Lung (tissue), 12 donors: Measurements from ENCODE around the gene PDLIM4. TPM values are rescaled to one million over a fixed set of nuclear protein-coding genes. Genes with fewer than 3 reads are reported as not detected.

Experiments used
- ATAC-seq: fragments of 200-7000 bp; cut with Tn5 transposase; one replicate; pipeline ENCODE4 v1.9.1; 2020; ENCODE audit warnings: moderate number of reproducible peaks; ENCODE audit not compliant: insufficient read depth, low FRiP score
- DNase-seq, 3 donors: peaks; one replicate each; pipeline ENCODE4 v3.0.0-alpha.2; 2013 to 2017
- H3K27ac ChIP-seq, 2 donors: one replicate each; pipeline ENCODE4 v1.5.1; 2013; ENCODE audit warnings: mild to moderate bottlenecking in 2 of 2, moderate library complexity in 2 of 2, control low read depth in 1 of 2, inconsistent platforms in 1 of 2, low read depth in 1 of 2, low read length in 1 of 2
- H3K27me3 ChIP-seq, 3 donors: one replicate each; pipeline ENCODE4 v1.5.1; 2013; ENCODE audit warnings: low read length in 2 of 3; ENCODE audit not compliant: control insufficient read depth in 3 of 3, insufficient read depth in 3 of 3
- H3K36me3 ChIP-seq, 4 donors: one replicate each; pipeline ENCODE4 v1.5.1; 2013; ENCODE audit warnings: low read length in 4 of 4, mild to moderate bottlenecking in 1 of 4, moderate library complexity in 1 of 4; ENCODE audit not compliant: control insufficient read depth in 4 of 4, insufficient read depth in 4 of 4
- H3K4me1 ChIP-seq, 5 donors: one replicate each; pipeline ENCODE4 v1.5.1; 2013; ENCODE audit warnings: low read length in 5 of 5, mild to moderate bottlenecking in 2 of 5, moderate library complexity in 1 of 5; ENCODE audit not compliant: control insufficient read depth in 5 of 5, insufficient read depth in 5 of 5
- H3K4me3 ChIP-seq: one replicate; pipeline ENCODE4 v1.5.1; 2013; ENCODE audit warnings: mild to moderate bottlenecking, control low read depth, moderate library complexity
- H3K9ac ChIP-seq, 2 donors: one replicate each; pipeline ENCODE4 v1.5.1; 2013; ENCODE audit warnings: low read length in 2 of 2, control low read depth in 1 of 2; ENCODE audit not compliant: insufficient read depth in 1 of 2
- H3K9me3 ChIP-seq, 4 donors: one replicate each; pipeline ENCODE4 v1.5.1; 2013; ENCODE audit warnings: low read length in 3 of 4, mild to moderate bottlenecking in 1 of 4, moderate library complexity in 1 of 4; ENCODE audit not compliant: control insufficient read depth in 4 of 4, insufficient read depth in 3 of 4
- CTCF ChIP-seq: IDR thresholded peaks from 2 replicates; pipeline ENCODE4 v1.5.1; 2012; ENCODE audit warnings: mild to moderate bottlenecking; ENCODE audit errors: control extremely low read depth, extremely low read depth
- WGBS, 2 donors: extraction: QIAGEN DNeasy Blood & Tissue Kit; methylation state at CpG; one replicate each; pipeline ENCODE4 v1.1.7; 2013; 5-methylcytosine and 5-hydroxymethylcytosine counted together
- polyA plus RNA-seq, 2 donors: library from polyadenylated mRNA; stranded (reverse); fragments of 200-250 nt; gene quantifications; one replicate each; pipeline ENCODE4 v1.2.1, GENCODE V29; 2013
- total RNA-seq, 2 donors: library from RNA; depleted of rRNA in 1 of 2; stranded (reverse); fragments of >200 nt in 1 of 2; gene quantifications; one replicate each; pipeline ENCODE4 v1.2.1, GENCODE V29; 2014 to 2021
- donor health status: control.
- donor health status: control.
- donor health status: Bipolar disorder and iron deficiency.
- donor health status: healthy.
- donor health status: DM: yes; HTN: yes; CAD: no.

Gene PDLIM4
- total and polyA plus RNA-seq, 4 donors = 7.3 to 13.8 (median 9.6) TPM

- ATAC-seq = no peak
- H3K36me3 ChIP-seq = no peaks in the 10 kb centered on the region
- no peak for TF ChIP-seq CTCF
- no peak for DNase-seq
- H3K9ac ChIP-seq = no peak overlapping the region
- H3K27me3 ChIP-seq = no peaks in the 10 kb centered on the region
- H3K27ac ChIP-seq = no peak overlapping the region
- H3K9me3 ChIP-seq = no peaks in the 10 kb centered on the region
- H3K4me3 ChIP-seq = no peak overlapping the region
- 77 to 88% methylated on average over 6 of the region's 6 CpGs for WGBS, 2 donors
- H3K4me1 ChIP-seq = peaks cover 0 to 4% (median 0%) of the 10 kb centered on the region in 5 donors
These were observed 19.8 kb downstream of the PDLIM4 start for GRCh38 chr5:132277256-132277655.

GRCh38 chr5:132277971-132278853, 20.7 kb downstream of the PDLIM4 start:
- no peak overlapping the region for H3K4me3 ChIP-seq
- peaks cover 0 to 4% (median 0%) of the 10 kb centered on the region in 5 donors for H3K4me1 ChIP-seq
- no peaks in the 10 kb centered on the region for H3K9me3 ChIP-seq
- no peaks in the 10 kb centered on the region for H3K27me3 ChIP-seq
- 80 to 91% methylated on average over 6 of the region's 6 CpGs for WGBS, 2 donors
- H3K9ac ChIP-seq = no peak overlapping the region
- DNase-seq (no peak), ATAC-seq (no peak)
- no peak overlapping the region for H3K27ac ChIP-seq
- no peaks in the 10 kb centered on the region for H3K36me3 ChIP-seq
- no peak for TF ChIP-seq CTCF

GRCh38 chr5:132279801-132280200, 22.3 kb downstream of the PDLIM4 start:
- Histone ChIP-seq H3K36me3 (no peaks in the 10 kb centered on the region), H3K9me3 (no peaks in the 10 kb centered on the region), H3K9ac (no peak overlapping the region), H3K4me1 (peaks cover 0 to 4% (median 0%) of the 10 kb centered on the region in 5 donors), H3K27ac (no peak overlapping the region), H3K27me3 (no peaks in the 10 kb centered on the region), H3K4me3 (no peak overlapping the region)
- 87 to 88% methylated on average over 3 of the region's 3 CpGs for WGBS, 2 donors
- DNase-seq (no peak), ATAC-seq (no peak)
- TF ChIP-seq CTCF = no peak
